HG03159 (cell line): Measurements from ENCODE around the gene ZNF83.
A peak's percentile ranks its signal among the peaks of the same experiment; 100 is the strongest.
"Not testable (repeated sequence)": the region's sequence is repeated elsewhere in the genome, so short reads cannot be mapped to it uniquely, and the experiment has no call there.

Experiments
- ATAC-seq: cut with Tn5 transposase; IDR thresholded peaks from one replicate; pipeline ENCODE4 v1.9.1; 2021; ENCODE audit warnings: mild to moderate bottlenecking, moderate library complexity; ENCODE audit not compliant: unreplicated experiment

Gene ZNF83

GRCh38 chr19:52640916-52641315, 2.8 kb upstream of the ZNF83 start:
- no peak for ATAC-seq

- ATAC-seq, result no peak
These were observed 1.8 kb upstream of the ZNF83 start for GRCh38 chr19:52639996-52640395.

- peak; percentile 14 for ATAC-seq
These were observed 446 bp upstream of the ZNF83 start for GRCh38 chr19:52638601-52639000.

- no peak for ATAC-seq
These were observed 2.2 kb downstream of the ZNF83 start for GRCh38 chr19:52635786-52636570.

GRCh38 chr19:52627441-52627840, 10.7 kb downstream of the ZNF83 start:
- not testable (repeated sequence) for ATAC-seq

GRCh38 chr19:52626915-52627314, 11.2 kb downstream of the ZNF83 start:
- ATAC-seq, result no peak

- ATAC-seq, result no peak
These were observed 15.9 kb downstream of the ZNF83 start for GRCh38 chr19:52622261-52622660.

GRCh38 chr19:52621376-52621775, 16.8 kb downstream of the ZNF83 start:
- ATAC-seq, result no peak

GRCh38 chr19:52613299-52613906, 24.8 kb downstream of the ZNF83 start:
- no peak for ATAC-seq

GRCh38 chr19:52603558-52604207, 34.5 kb downstream of the ZNF83 start:
- ATAC-seq, result no peak

- ATAC-seq, result no peak
These were observed 35.2 kb downstream of the ZNF83 start for GRCh38 chr19:52602941-52603340.

- not testable (repeated sequence) for ATAC-seq
These were observed 36.2 kb downstream of the ZNF83 start for GRCh38 chr19:52601974-52602366.

GRCh38 chr19:52601025-52601973, 36.9 kb downstream of the ZNF83 start:
- peak; percentile 93 for ATAC-seq

- ATAC-seq, result peak; percentile 20
These were observed 37.5 kb downstream of the ZNF83 start for GRCh38 chr19:52600639-52601024.

- no peak for ATAC-seq
These were observed 38.9 kb downstream of the ZNF83 start for GRCh38 chr19:52599241-52599640.

GRCh38 chr19:52593441-52593840, 44.7 kb downstream of the ZNF83 start:
- ATAC-seq, result not testable (repeated sequence)

GRCh38 chr19:52592301-52592700, 45.9 kb downstream of the ZNF83 start:
- no peak for ATAC-seq

GRCh38 chr19:52590728-52591127, 47.4 kb downstream of the ZNF83 start:
- no peak for ATAC-seq

- no peak for ATAC-seq
These were observed 52.6 kb downstream of the ZNF83 start for GRCh38 chr19:52585604-52586003.

- ATAC-seq, result no peak
These were observed 53.3 kb downstream of the ZNF83 start for GRCh38 chr19:52584736-52585440.
